SK-N-SH (cell line): ENCODE results near the gene ITCH.

Experiments used
- GABPA ChIP-seq: IDR thresholded peaks from 2 replicates; pipeline ENCODE4 v1.4.0; 2012; ENCODE audit warnings: low read depth, mild to moderate bottlenecking
- GATA2 ChIP-seq: sonication (generic); formaldehyde crosslinking; IDR thresholded peaks from 2 replicates; pipeline ENCODE4 v1.5.0; 2020; ENCODE audit warnings: mild to moderate bottlenecking, missing genetic modification reagents
- JUND ChIP-seq: IDR thresholded peaks from 2 replicates; pipeline ENCODE4 v1.4.0; 2012
- MXI1 ChIP-seq: IDR thresholded peaks from 2 replicates; pipeline ENCODE4 v1.6.1; 2012; ENCODE audit warnings: mild to moderate bottlenecking, low read depth, low read length, improper control_type of control experiment
- NFIC ChIP-seq: IDR thresholded peaks from 2 replicates; pipeline ENCODE4 v1.4.0; 2012; ENCODE audit warnings: borderline replicate concordance
- POLR2AphosphoS5 ChIP-seq: IDR thresholded peaks from 2 replicates; pipeline ENCODE4 v1.6.1; 2012; ENCODE audit warnings: low read depth, low read length
- RCOR1 ChIP-seq: fragments of 150-350 bp; IDR thresholded peaks from 2 replicates; pipeline ENCODE4 v1.6.1; 2017; ENCODE audit warnings: antibody characterized with exemption, low read length
- RFX5 ChIP-seq: IDR thresholded peaks from 2 replicates; pipeline ENCODE4 v1.6.1; 2012; ENCODE audit warnings: mild to moderate bottlenecking, improper control_type of control experiment, low read length
- RXRA ChIP-seq: IDR thresholded peaks from 2 replicates; pipeline ENCODE4 v1.4.0; 2012; ENCODE audit warnings: low read depth, mild to moderate bottlenecking, borderline replicate concordance
- TAF1 ChIP-seq: IDR thresholded peaks from 2 replicates; pipeline ENCODE4 v1.6.1; 2012; ENCODE audit warnings: low read depth, mild to moderate bottlenecking, low read length, moderate library complexity, borderline replicate concordance
- YY1 ChIP-seq: IDR thresholded peaks from 2 replicates; pipeline ENCODE4 v1.4.0; 2012; ENCODE audit warnings: low read depth, mild to moderate bottlenecking
- TF ChIP-seq, protein P1 (sequence below): fragments of 200-600 bp; sonication (generic); IDR thresholded peaks from 2 replicates; pipeline ENCODE4 v1.6.1; 2017; ENCODE audit warnings: antibody characterized with exemption, mild to moderate bottlenecking, moderate library complexity
- TF ChIP-seq, protein P2 (sequence below): fragments of 150-350 bp; IDR thresholded peaks from 2 replicates; pipeline ENCODE4 v1.6.1; 2017; ENCODE audit warnings: antibody characterized with exemption, low read length, low read depth, borderline replicate concordance
- TF ChIP-seq, protein P3 (sequence below): IDR thresholded peaks from 2 replicates; pipeline ENCODE4 v1.4.0; 2012; ENCODE audit warnings: low read depth, borderline replicate concordance

DNA sequence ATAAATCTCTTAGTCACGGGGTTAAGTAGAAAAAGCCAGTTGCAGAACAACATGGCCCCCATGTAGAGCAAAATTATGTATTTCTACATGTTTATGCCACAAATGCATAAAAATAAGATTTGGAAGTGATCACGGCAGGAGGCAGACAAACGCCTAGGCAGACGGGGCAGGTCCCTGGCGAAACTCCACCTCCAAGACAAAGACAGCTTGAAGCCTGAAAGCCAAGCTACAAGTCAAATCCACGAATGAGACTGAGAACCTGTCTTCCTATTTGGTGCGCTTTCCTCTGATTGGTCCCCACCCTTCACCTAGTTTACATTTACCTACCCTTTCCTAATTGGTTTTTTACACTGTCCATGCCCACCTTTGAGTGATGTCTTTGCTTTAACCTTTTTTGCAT is 31.2 kb upstream of the ITCH start:
- TF ChIP-seq, protein P1, sequence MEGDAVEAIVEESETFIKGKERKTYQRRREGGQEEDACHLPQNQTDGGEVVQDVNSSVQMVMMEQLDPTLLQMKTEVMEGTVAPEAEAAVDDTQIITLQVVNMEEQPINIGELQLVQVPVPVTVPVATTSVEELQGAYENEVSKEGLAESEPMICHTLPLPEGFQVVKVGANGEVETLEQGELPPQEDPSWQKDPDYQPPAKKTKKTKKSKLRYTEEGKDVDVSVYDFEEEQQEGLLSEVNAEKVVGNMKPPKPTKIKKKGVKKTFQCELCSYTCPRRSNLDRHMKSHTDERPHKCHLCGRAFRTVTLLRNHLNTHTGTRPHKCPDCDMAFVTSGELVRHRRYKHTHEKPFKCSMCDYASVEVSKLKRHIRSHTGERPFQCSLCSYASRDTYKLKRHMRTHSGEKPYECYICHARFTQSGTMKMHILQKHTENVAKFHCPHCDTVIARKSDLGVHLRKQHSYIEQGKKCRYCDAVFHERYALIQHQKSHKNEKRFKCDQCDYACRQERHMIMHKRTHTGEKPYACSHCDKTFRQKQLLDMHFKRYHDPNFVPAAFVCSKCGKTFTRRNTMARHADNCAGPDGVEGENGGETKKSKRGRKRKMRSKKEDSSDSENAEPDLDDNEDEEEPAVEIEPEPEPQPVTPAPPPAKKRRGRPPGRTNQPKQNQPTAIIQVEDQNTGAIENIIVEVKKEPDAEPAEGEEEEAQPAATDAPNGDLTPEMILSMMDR = no peak
- TF ChIP-seq POLR2AphosphoS5 (no peak), MXI1 (no peak), JUND (no peak), TAF1 (no peak), GATA2 (CRISPR knock-in tag) (no peak), RFX5 (no peak), NFIC (no peak), GABPA (no peak), RCOR1 (no peak), YY1 (no peak), RXRA (no peak)
- TF ChIP-seq, protein P2, sequence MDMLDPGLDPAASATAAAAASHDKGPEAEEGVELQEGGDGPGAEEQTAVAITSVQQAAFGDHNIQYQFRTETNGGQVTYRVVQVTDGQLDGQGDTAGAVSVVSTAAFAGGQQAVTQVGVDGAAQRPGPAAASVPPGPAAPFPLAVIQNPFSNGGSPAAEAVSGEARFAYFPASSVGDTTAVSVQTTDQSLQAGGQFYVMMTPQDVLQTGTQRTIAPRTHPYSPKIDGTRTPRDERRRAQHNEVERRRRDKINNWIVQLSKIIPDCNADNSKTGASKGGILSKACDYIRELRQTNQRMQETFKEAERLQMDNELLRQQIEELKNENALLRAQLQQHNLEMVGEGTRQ = no peak
- TF ChIP-seq, protein P3, sequence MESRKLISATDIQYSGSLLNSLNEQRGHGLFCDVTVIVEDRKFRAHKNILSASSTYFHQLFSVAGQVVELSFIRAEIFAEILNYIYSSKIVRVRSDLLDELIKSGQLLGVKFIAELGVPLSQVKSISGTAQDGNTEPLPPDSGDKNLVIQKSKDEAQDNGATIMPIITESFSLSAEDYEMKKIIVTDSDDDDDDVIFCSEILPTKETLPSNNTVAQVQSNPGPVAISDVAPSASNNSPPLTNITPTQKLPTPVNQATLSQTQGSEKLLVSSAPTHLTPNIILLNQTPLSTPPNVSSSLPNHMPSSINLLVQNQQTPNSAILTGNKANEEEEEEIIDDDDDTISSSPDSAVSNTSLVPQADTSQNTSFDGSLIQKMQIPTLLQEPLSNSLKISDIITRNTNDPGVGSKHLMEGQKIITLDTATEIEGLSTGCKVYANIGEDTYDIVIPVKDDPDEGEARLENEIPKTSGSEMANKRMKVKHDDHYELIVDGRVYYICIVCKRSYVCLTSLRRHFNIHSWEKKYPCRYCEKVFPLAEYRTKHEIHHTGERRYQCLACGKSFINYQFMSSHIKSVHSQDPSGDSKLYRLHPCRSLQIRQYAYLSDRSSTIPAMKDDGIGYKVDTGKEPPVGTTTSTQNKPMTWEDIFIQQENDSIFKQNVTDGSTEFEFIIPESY = no peak
